GM18909 (cell line): ENCODE measurements around the gene UGT8.

Experiments used
- ATAC-seq: cut with Tn5 transposase; IDR thresholded peaks from one replicate; pipeline ENCODE4 v1.9.1; 2021; ENCODE audit warnings: mild to moderate bottlenecking; ENCODE audit not compliant: unreplicated experiment, poor library complexity

UGT8 gene

DNA sequence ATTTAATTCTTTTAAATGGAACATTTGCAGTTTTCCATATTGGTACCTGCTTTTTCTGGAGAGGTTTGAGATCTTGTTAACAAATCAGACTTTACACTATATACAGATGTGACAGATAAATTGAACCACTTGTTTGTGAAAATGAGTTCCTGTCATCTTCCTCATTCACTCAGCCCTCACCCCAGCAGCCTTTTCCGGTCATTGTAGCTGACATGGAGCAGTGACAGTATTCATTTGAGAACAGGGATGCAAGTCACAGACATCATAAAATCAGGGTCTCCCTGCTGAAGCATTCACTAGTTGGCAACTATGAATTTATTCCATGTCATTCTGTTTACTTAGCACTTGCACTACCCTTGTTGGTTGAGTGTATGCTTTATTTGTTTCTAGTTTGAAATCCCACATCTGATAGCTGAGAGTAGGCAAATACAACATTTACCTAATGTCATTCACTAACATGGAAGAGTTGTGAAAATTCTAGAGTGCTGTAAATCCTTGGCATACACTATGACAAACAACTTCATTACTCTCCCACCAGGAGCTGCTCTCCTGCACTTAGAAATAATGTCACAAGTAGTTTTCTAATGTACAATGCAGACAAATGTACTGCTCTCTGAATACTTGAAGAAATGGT is 78.9 kb downstream of the UGT8 start:
- no peak for ATAC-seq

- no peak for ATAC-seq
Measured at GRCh38 chr4:114684462-114684861, 85.9 kb downstream of the UGT8 start.

- no peak for ATAC-seq
Measured at GRCh38 chr4:114688059-114688458, 89.5 kb downstream of the UGT8 start.

GRCh38 chr4:114690571-114690970 is 92.0 kb downstream of the UGT8 start:
- no peak for ATAC-seq

- peak; percentile 93 for ATAC-seq
Measured at GRCh38 chr4:114691865-114692264, 93.3 kb downstream of the UGT8 start.

GRCh38 chr4:114692958-114693357 is 94.4 kb downstream of the UGT8 start:
- ATAC-seq = no peak

DNA sequence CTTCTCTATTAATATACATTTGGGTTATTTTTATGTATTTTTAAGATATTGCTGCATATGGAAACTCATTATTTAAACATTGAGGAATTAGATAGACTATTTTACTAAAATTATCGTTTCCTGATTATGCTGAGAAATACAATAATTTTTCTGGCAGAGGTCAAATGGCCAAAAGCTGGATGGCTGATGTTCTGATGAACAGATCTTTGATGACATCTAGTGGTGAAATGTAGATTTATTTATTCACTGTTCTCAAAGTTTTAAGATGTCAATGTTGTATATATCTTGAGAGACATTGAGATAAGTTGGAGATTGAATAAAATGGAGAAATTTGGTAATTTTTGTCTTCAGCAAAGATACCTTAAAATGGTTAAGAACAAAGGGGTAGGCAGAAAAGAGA is 96.2 kb downstream of the UGT8 start:
- peak; percentile 36 for ATAC-seq

DNA sequence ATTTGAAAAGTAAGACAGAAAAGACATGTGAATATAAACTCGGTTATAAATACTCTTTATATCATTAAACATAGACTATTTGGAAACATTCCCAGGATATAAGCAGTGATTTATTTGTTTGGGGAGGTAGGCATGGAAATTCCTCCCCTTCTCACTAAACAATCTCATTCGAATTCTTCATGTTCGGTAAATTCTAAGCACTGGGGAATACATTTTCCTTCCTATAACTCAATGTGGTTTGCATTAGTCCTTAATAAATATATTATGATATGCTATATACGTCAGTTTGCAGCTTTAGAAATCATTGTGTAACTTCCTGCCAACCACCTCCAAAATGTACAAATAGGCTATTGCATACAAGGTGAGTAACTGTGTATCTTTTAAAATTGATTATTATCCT is 99.6 kb downstream of the UGT8 start:
- ATAC-seq = no peak

GRCh38 chr4:114701491-114701890 is 102.9 kb downstream of the UGT8 start:
- no peak for ATAC-seq

DNA sequence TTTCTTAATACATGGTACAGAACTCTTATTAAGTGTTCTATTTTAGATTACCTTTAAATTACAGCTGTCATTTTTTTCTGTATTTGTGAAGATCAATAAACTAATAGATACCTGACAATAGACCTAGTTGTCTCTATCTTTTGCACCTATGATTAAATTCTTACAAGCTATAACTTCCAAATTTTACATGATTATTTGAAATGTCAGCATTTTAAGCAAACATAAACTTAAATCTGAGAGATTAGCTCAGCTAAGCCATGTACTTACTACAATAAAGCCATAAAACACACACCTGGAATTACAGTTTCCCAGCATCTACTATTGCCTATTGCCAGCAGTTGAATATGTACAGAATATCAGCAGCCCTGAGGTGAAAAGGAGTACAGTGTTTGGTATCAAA is 118.8 kb downstream of the UGT8 start:
- ATAC-seq = no peak

DNA sequence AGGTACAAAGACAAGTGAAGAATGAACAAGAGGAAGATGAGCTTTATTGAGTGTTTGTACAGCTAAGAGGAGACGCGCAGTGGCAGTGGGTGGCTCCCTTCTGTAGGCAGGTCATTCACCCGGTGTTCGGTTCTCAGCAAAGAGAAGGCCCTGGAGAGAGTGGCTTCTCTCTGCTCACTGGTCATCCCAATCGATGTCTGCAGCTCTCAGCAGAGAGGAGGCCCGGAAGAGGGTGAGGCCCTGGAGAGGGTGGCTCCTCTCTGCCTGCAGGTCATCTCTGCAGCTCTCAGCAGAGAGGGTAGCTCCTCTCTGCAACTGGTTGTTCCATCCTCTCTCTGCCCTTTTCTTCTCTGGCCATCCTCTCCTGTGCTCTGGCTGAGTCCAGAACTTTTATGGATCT is 126.5 kb downstream of the UGT8 start:
- ATAC-seq = no peak

DNA sequence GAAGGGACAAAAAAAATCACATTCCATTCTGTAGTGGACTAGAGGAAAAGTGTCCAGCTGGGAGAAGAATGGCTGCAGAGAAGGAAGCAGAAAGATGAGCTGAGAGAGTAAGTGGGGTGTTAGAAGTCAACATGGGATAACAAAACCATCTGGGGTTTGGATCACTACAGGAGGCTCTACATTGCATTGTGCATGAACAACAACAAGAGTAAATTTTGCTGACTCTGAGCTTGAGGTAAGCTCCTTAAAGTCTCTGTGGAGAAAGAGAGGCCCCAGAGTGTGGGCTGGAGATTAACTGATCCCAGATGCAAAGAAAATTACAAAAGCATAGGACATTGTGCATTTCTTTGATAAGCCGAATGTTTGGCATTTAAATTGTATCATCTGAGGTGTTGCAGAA is 128.9 kb downstream of the UGT8 start:
- ATAC-seq = no peak
